GM21786 (cell line): ENCODE data around the gene FRRS1L.

Source experiments
- ATAC-seq: cut with Tn5 transposase; IDR thresholded peaks from one replicate; pipeline ENCODE4 v1.9.1; 2021; ENCODE audit not compliant: unreplicated experiment

FRRS1L gene

GRCh38 chr9:109166771-109167601 lies at the start of gene FRRS1L:
Gene FRRS1L (minus strand): TSS chr9:109167249. CDS start chr9:109167138, 111 bp downstream.
- ATAC-seq, result no peak

GRCh38 chr9:109214414-109214813 lies 47.4 kb upstream of the FRRS1L start:
- no peak for ATAC-seq

GRCh38 chr9:109213285-109214121 lies 46.5 kb upstream of the FRRS1L start:
- no peak for ATAC-seq

GRCh38 chr9:109212768-109213167 lies 45.7 kb upstream of the FRRS1L start:
- ATAC-seq, result no peak

- ATAC-seq, result no peak
Measured at GRCh38 chr9:109206670-109207069, 39.6 kb upstream of the FRRS1L start.

- ATAC-seq, result no peak
Measured at GRCh38 chr9:109205526-109205925, 38.5 kb upstream of the FRRS1L start.

GRCh38 chr9:109203761-109204360 lies 36.8 kb upstream of the FRRS1L start:
- no peak for ATAC-seq

- ATAC-seq, result no peak
Measured at GRCh38 chr9:109199676-109200075, 32.6 kb upstream of the FRRS1L start.

GRCh38 chr9:109198736-109199382 lies 31.8 kb upstream of the FRRS1L start:
- no peak for ATAC-seq

GRCh38 chr9:109193974-109194556 lies 27.0 kb upstream of the FRRS1L start:
- ATAC-seq, result no peak

GRCh38 chr9:109192732-109193361 lies 25.8 kb upstream of the FRRS1L start:
- no peak for ATAC-seq

- no peak for ATAC-seq
Measured at GRCh38 chr9:109191746-109192145, 24.7 kb upstream of the FRRS1L start.

GRCh38 chr9:109190151-109190550 lies 23.1 kb upstream of the FRRS1L start:
- no peak for ATAC-seq

- no peak for ATAC-seq
Measured at GRCh38 chr9:109186857-109187520, 19.9 kb upstream of the FRRS1L start.

- ATAC-seq, result no peak
Measured at GRCh38 chr9:109182940-109183798, 16.1 kb upstream of the FRRS1L start.

- no peak for ATAC-seq
Measured at GRCh38 chr9:109182550-109182939, 15.5 kb upstream of the FRRS1L start.

- no peak for ATAC-seq
Measured at GRCh38 chr9:109181284-109181683, 14.2 kb upstream of the FRRS1L start.

GRCh38 chr9:109179801-109180523 lies 12.9 kb upstream of the FRRS1L start:
- ATAC-seq, result no peak
